NCI-H1417 treated with DMSO at 0.1 percent for 48 hours (cell line): Measurements from ENCODE around the gene GAL3ST3.
"Not testable (repeated sequence)": the region's sequence is repeated elsewhere in the genome, so short reads cannot be mapped to it uniquely, and the experiment has no call there.

ENCODE experiments used
- DNase-seq: peaks from one replicate; lab custom pipeline; 2025; lab: John Stamatoyannopoulos, UW

GAL3ST3 gene

GRCh38 chr11:66048547-66049323, at the start of gene GAL3ST3:
Gene GAL3ST3, minus strand, starts transcription at chr11:66049161. Its CDS starts 3,746 bp downstream, at chr11:66045415.
- no peak for DNase-seq

GRCh38 chr11:66092125-66092524, 43.2 kb upstream of the GAL3ST3 start:
- DNase-seq: not testable (repeated sequence)

GRCh38 chr11:66090288-66090687, 41.3 kb upstream of the GAL3ST3 start:
- no peak for DNase-seq

GRCh38 chr11:66089067-66089466, 40.1 kb upstream of the GAL3ST3 start:
- DNase-seq: no peak

GRCh38 chr11:66087148-66087908, 38.4 kb upstream of the GAL3ST3 start:
- DNase-seq: no peak

- no peak for DNase-seq
Measured at GRCh38 chr11:66084821-66085475, 36.0 kb upstream of the GAL3ST3 start.

GRCh38 chr11:66083767-66084166, 34.8 kb upstream of the GAL3ST3 start:
- DNase-seq: no peak

GRCh38 chr11:66082946-66083698, 34.2 kb upstream of the GAL3ST3 start:
- peak; percentile 66 for DNase-seq

- no peak for DNase-seq
Measured at GRCh38 chr11:66081505-66081904, 32.5 kb upstream of the GAL3ST3 start.

- DNase-seq: no peak
Measured at GRCh38 chr11:66080055-66080817, 31.3 kb upstream of the GAL3ST3 start.

GRCh38 chr11:66078949-66079348, 30.0 kb upstream of the GAL3ST3 start:
- DNase-seq: not testable (repeated sequence)

- DNase-seq: no peak
Measured at GRCh38 chr11:66077927-66078326, 29.0 kb upstream of the GAL3ST3 start.

- no peak for DNase-seq
Measured at GRCh38 chr11:66076561-66076960, 27.6 kb upstream of the GAL3ST3 start.

GRCh38 chr11:66075273-66075672, 26.3 kb upstream of the GAL3ST3 start:
- no peak for DNase-seq

GRCh38 chr11:66073669-66074068, 24.7 kb upstream of the GAL3ST3 start:
- DNase-seq: no peak

- no peak for DNase-seq
Measured at GRCh38 chr11:66072518-66072917, 23.6 kb upstream of the GAL3ST3 start.

GRCh38 chr11:66072081-66072480, 23.1 kb upstream of the GAL3ST3 start:
- no peak for DNase-seq

- DNase-seq: no peak
Measured at GRCh38 chr11:66071381-66071801, 22.4 kb upstream of the GAL3ST3 start.

GRCh38 chr11:66070604-66071380, 21.8 kb upstream of the GAL3ST3 start:
- DNase-seq: no peak
